Measurements from ENCODE around the gene ABCB6. TPM values are rescaled to one million over a fixed set of nuclear protein-coding genes. Genes with fewer than 3 reads are reported as not detected.

The ABCB6 gene
- total RNA-seq (2022; extraction: Qiagen RNA extraction) = 23.5 to 36.0 TPM (median 33.7 TPM) in 5 replicates

GRCh38 chr2:219218732-219219701 is at the start of gene ABCB6:
ABCB6 (minus strand) TSS chr2:219218958; CDS start chr2:219218673, 285 bp downstream.

GRCh38 chr2:219253753-219254589 is 35.2 kb upstream of the ABCB6 start, which contains the start of gene TUBA4A:
TUBA4A (minus strand) TSS chr2:219253918; CDS start chr2:219253858, 60 bp downstream.

GRCh38 chr2:219252900-219253752 is 34.4 kb upstream of the ABCB6 start, which contains the start of gene TUBA4B:
TUBA4B (plus strand) TSS chr2:219253243; CDS start chr2:219253408, 165 bp downstream.

GRCh38 chr2:219245148-219245898 is 26.6 kb upstream of the ABCB6 start, which contains the start of the genes GLB1L and STK16:
GLB1L (minus strand) TSS chr2:219245444; CDS start chr2:219243573, 1,871 bp downstream.
STK16 (plus strand) TSS chr2:219245479; CDS start chr2:219246000, 521 bp downstream.

GRCh38 chr2:219229305-219230058 is 10.7 kb upstream of the ABCB6 start, which contains the start of the genes ANKZF1 and ATG9A:
ANKZF1 (plus strand) TSS chr2:219229806; CDS start chr2:219230258, 452 bp downstream.
ATG9A (minus strand) TSS chr2:219229636; CDS start chr2:219228024, 1,612 bp downstream.

GRCh38 chr2:219206328-219207133 is 12.2 kb downstream of the ABCB6 start, which contains the start of gene ZFAND2B:
ZFAND2B (plus strand) TSS chr2:219206782; CDS start chr2:219206988, 206 bp downstream.

GRCh38 chr2:219177552-219178376 is 41.0 kb downstream of the ABCB6 start, which contains the start of gene RETREG2:
RETREG2 (plus strand) TSS chr2:219178275; CDS start chr2:219178353, 78 bp downstream.

GRCh38 chr2:219176818-219177551 is 41.8 kb downstream of the ABCB6 start, which contains the start of gene CNPPD1:
CNPPD1 (minus strand) TSS chr2:219176925; CDS start chr2:219176828, 97 bp downstream.

GRCh38 chr2:219169930-219170654 is 48.7 kb downstream of the ABCB6 start, which contains the start of gene SLC23A3:
SLC23A3 (minus strand) TSS chr2:219170029; CDS start chr2:219169984, 45 bp downstream.

GRCh38 chr2:219160186-219161017 is 58.4 kb downstream of the ABCB6 start, which contains the start of gene NHEJ1:
NHEJ1 (minus strand) TSS chr2:219160815; CDS start chr2:219158362, 2,453 bp downstream.

Other genes starting within 250 kb of the ABCB6 start
- not detected in 5 replicates for gene FEV, start 233.8 kb downstream of the ABCB6 start, total RNA-seq (2022; extraction: Qiagen RNA extraction)
- gene CRYBA2, start 225.5 kb downstream of the ABCB6 start, total RNA-seq (2022; extraction: Qiagen RNA extraction) = not detected in 5 replicates
- 0.15 to 0.24 TPM (median 0.20 TPM) in 5 replicates for gene CFAP65, start 177.4 kb downstream of the ABCB6 start, total RNA-seq (2022; extraction: Qiagen RNA extraction)
- 0.13 to 0.25 TPM (median 0.21 TPM) in 4 of 5 replicates, not detected in the other for gene IHH, start 158.0 kb downstream of the ABCB6 start, total RNA-seq (2022; extraction: Qiagen RNA extraction)
- 13.7 to 15.4 TPM (median 14.9 TPM) in 5 replicates for gene NHEJ1, start 58.1 kb downstream of the ABCB6 start, total RNA-seq (2022; extraction: Qiagen RNA extraction)
- 0.47 to 1.0 TPM (median 0.72 TPM) in 5 replicates for gene SLC23A3, start 48.9 kb downstream of the ABCB6 start, total RNA-seq (2022; extraction: Qiagen RNA extraction)
- 40.2 to 52.2 TPM (median 49.6 TPM) in 5 replicates for gene CNPPD1, start 42.0 kb downstream of the ABCB6 start, total RNA-seq (2022; extraction: Qiagen RNA extraction)
- gene RETREG2, start 40.7 kb downstream of the ABCB6 start, total RNA-seq (2022; extraction: Qiagen RNA extraction) = 63.1 to 89.7 TPM (median 87.7 TPM) in 5 replicates
- gene ZFAND2B, start 12.2 kb downstream of the ABCB6 start, total RNA-seq (2022; extraction: Qiagen RNA extraction) = 16.4 to 23.8 TPM (median 22.1 TPM) in 5 replicates
- 44.9 to 51.0 TPM (median 49.9 TPM) in 5 replicates for gene ATG9A, start 10.7 kb upstream of the ABCB6 start, total RNA-seq (2022; extraction: Qiagen RNA extraction)
- 14.4 to 23.5 TPM (median 20.3 TPM) in 5 replicates for gene ANKZF1, start 10.8 kb upstream of the ABCB6 start, total RNA-seq (2022; extraction: Qiagen RNA extraction)
- gene GLB1L, start 26.5 kb upstream of the ABCB6 start, total RNA-seq (2022; extraction: Qiagen RNA extraction) = 5.1 to 7.2 TPM (median 7.0 TPM) in 5 replicates
- 28.6 to 30.9 TPM (median 30.0 TPM) in 5 replicates for gene STK16, start 26.5 kb upstream of the ABCB6 start, total RNA-seq (2022; extraction: Qiagen RNA extraction)
- gene TUBA4B, start 34.3 kb upstream of the ABCB6 start, total RNA-seq (2022; extraction: Qiagen RNA extraction) = 0.30 to 0.56 TPM (median 0.37 TPM) in 5 replicates
- 338 to 483 TPM (median 379 TPM) in 5 replicates for gene TUBA4A, start 35.0 kb upstream of the ABCB6 start, total RNA-seq (2022; extraction: Qiagen RNA extraction)
- 37.4 to 57.4 TPM (median 53.6 TPM) in 5 replicates for gene DNAJB2, start 60.4 kb upstream of the ABCB6 start, total RNA-seq (2022; extraction: Qiagen RNA extraction)
- 1.1 to 1.9 TPM (median 1.6 TPM) in 5 replicates for gene PTPRN, start 90.4 kb upstream of the ABCB6 start, total RNA-seq (2022; extraction: Qiagen RNA extraction)
- gene RESP18, start 113.8 kb upstream of the ABCB6 start, total RNA-seq (2022; extraction: Qiagen RNA extraction) = not detected in 5 replicates
- 47.8 to 67.2 TPM (median 61.9 TPM) in 5 replicates for gene DNPEP, start 169.0 kb upstream of the ABCB6 start, total RNA-seq (2022; extraction: Qiagen RNA extraction)
- 0.05 to 0.20 TPM (median 0.08 TPM) in 4 of 5 replicates, not detected in the other for gene DES, start 199.4 kb upstream of the ABCB6 start, total RNA-seq (2022; extraction: Qiagen RNA extraction)
- 4.3 to 9.5 TPM (median 7.0 TPM) in 5 replicates for gene SPEG, start 215.9 kb upstream of the ABCB6 start, total RNA-seq (2022; extraction: Qiagen RNA extraction)

All from A549 treated with CORT108297 at 1 μM for 4 hours (cell line).